Ishikawa (cell line): ENCODE results near the gene DOK6.

Experiments used
- CEBPB ChIP-seq: IDR thresholded peaks from 2 replicates; pipeline ENCODE4 v1.6.1; 2012
- CREB1 ChIP-seq: IDR thresholded peaks from 2 replicates; pipeline ENCODE4 v1.6.1; 2012; ENCODE audit warnings: low read depth
- EGR1 ChIP-seq: IDR thresholded peaks from 2 replicates; pipeline ENCODE4 v1.6.1; 2012
- EP300 ChIP-seq: IDR thresholded peaks from 2 replicates; pipeline ENCODE4 v1.6.1; 2012; ENCODE audit warnings: borderline replicate concordance
- FOXM1 ChIP-seq: IDR thresholded peaks from 2 replicates; pipeline ENCODE4 v1.6.1; 2012; ENCODE audit warnings: low read depth, borderline replicate concordance
- NFIC ChIP-seq: IDR thresholded peaks from 2 replicates; pipeline ENCODE4 v1.6.1; 2012
- RAD21 ChIP-seq: IDR thresholded peaks from 2 replicates; pipeline ENCODE4 v1.6.1; 2012; ENCODE audit warnings: low read depth
- TAF1 ChIP-seq: IDR thresholded peaks from 2 replicates; pipeline ENCODE4 v1.6.1; 2012; ENCODE audit warnings: low read depth, mild to moderate bottlenecking
- TCF12 ChIP-seq: IDR thresholded peaks from 2 replicates; pipeline ENCODE4 v1.6.1; 2012; ENCODE audit warnings: low read depth
- TEAD4 ChIP-seq: IDR thresholded peaks from 2 replicates; pipeline ENCODE4 v1.6.1; 2012
- YY1 ChIP-seq: IDR thresholded peaks from 2 replicates; pipeline ENCODE4 v1.6.1; 2012; ENCODE audit warnings: low read depth
- ZBTB7A ChIP-seq: IDR thresholded peaks from 2 replicates; pipeline ENCODE4 v1.6.1; 2012; ENCODE audit warnings: low read depth
- TF ChIP-seq, protein P1 (sequence below): IDR thresholded peaks from 2 replicates; pipeline ENCODE4 v1.6.1; 2012
- TF ChIP-seq, protein P2 (sequence below): IDR thresholded peaks from 2 replicates; pipeline ENCODE4 v1.6.1; 2012
- TF ChIP-seq, protein P3 (sequence below): IDR thresholded peaks from 2 replicates; pipeline ENCODE4 v1.6.1; 2012; ENCODE audit warnings: low read depth, mild to moderate bottlenecking

DOK6 gene

DNA sequence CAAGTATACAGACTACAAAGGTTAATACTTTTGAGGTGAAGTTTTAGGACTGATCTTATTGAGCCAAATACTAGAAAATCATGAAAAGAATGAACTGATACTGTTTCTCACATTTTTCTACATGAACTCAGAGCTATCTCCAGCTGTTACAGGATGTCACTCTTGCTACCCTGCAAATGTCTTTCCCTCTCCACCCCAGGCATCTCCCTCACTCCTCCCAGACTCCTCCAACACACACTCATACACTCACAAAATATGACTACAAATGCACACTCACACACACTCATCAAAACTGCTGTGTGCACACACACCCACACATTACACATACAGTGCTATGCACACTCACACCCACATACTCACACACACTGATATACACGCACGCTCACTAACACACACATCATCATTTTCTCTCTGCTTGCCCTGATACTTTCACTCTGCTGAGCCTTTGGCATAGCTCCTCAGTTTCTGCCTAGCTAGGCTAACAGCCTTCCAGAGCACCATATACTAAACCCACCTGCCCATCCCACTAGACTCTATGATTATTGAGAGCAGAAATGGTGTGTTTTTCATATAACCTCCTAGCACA lies 273.7 kb downstream of the DOK6 start:
- TF ChIP-seq RAD21 (no peak), TEAD4 (no peak), CEBPB (no peak), NFIC (no peak), CREB1 (no peak), EP300 (no peak), TCF12 (no peak), FOXM1 (no peak), EGR1 (no peak)
- TF ChIP-seq, protein P1, sequence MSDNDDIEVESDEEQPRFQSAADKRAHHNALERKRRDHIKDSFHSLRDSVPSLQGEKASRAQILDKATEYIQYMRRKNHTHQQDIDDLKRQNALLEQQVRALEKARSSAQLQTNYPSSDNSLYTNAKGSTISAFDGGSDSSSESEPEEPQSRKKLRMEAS = no peak
- TF ChIP-seq, protein P2, sequence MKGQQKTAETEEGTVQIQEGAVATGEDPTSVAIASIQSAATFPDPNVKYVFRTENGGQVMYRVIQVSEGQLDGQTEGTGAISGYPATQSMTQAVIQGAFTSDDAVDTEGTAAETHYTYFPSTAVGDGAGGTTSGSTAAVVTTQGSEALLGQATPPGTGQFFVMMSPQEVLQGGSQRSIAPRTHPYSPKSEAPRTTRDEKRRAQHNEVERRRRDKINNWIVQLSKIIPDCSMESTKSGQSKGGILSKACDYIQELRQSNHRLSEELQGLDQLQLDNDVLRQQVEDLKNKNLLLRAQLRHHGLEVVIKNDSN = no peak
- TF ChIP-seq, protein P3, sequence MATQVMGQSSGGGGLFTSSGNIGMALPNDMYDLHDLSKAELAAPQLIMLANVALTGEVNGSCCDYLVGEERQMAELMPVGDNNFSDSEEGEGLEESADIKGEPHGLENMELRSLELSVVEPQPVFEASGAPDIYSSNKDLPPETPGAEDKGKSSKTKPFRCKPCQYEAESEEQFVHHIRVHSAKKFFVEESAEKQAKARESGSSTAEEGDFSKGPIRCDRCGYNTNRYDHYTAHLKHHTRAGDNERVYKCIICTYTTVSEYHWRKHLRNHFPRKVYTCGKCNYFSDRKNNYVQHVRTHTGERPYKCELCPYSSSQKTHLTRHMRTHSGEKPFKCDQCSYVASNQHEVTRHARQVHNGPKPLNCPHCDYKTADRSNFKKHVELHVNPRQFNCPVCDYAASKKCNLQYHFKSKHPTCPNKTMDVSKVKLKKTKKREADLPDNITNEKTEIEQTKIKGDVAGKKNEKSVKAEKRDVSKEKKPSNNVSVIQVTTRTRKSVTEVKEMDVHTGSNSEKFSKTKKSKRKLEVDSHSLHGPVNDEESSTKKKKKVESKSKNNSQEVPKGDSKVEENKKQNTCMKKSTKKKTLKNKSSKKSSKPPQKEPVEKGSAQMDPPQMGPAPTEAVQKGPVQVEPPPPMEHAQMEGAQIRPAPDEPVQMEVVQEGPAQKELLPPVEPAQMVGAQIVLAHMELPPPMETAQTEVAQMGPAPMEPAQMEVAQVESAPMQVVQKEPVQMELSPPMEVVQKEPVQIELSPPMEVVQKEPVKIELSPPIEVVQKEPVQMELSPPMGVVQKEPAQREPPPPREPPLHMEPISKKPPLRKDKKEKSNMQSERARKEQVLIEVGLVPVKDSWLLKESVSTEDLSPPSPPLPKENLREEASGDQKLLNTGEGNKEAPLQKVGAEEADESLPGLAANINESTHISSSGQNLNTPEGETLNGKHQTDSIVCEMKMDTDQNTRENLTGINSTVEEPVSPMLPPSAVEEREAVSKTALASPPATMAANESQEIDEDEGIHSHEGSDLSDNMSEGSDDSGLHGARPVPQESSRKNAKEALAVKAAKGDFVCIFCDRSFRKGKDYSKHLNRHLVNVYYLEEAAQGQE = no peak

DNA sequence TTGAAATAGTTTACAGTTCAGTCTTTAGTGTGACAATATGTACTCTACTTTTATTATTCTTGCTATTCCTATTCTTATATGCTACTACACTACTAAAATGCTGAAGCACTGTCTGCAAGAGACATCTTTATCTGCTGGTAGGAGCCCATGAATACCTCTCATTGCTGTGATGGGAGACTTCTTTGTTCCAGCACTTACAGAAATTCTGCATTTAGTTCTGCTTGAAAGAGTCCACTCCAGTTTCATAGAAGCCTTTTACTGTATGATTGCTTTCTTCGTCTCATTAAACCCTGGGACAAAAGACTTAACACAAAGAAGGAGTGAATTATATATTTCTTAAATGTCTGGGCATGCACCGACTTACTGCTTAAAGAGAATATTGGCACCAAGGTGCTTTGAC lies 274.3 kb downstream of the DOK6 start:
- TF ChIP-seq TCF12 (no peak), TEAD4 (no peak), NFIC (no peak), EP300 (no peak), CEBPB (no peak), RAD21 (no peak), TAF1 (no peak), FOXM1 (no peak), YY1 (no peak), CREB1 (no peak), EGR1 (no peak), ZBTB7A (no peak)
- TF ChIP-seq, protein P1 = no peak
- TF ChIP-seq, protein P2 = no peak
- TF ChIP-seq, protein P3 = no peak

DNA sequence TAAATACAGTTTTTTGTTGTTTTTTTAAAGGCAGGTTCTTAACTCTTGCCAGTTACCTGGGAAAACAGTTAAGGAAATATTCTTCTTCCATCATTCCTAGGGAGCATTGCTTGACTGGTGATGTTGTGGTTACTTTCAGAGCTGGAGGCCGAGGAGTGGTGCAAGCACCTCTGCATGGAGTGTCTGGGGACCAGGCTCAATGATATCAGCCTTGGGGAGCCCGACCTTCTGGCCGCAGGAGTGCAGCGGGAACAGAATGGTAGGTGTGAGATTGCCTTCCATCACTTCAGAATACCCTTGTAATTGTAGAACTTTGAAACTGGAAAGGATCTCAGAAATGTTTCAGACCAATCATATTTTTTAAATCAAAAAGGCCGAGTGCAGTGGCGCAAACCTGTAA lies 276.9 kb downstream of the DOK6 start:
- TF ChIP-seq ZBTB7A (no peak), NFIC (no peak)
- TF ChIP-seq, protein P2 = no peak

DNA sequence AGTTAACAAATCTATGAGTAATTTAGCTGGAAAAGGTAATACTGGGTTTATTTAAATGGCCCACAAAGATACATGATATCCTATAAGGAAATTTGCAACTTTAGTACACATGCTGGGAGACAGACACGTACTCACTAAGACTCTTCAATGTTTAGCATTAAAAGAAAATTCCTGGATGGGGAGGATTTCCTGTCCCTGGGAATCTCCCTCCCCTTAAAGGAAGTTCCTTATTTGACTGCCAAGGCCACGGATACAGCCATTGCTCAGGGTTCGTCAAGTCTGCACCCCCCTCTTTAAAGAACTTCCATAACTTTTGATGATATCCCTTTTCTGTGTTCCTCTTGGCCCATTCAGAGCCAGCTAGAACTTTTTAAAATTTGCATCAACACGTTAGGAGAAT lies 279.4 kb downstream of the DOK6 start:
- TF ChIP-seq YY1 (no peak), EP300 (no peak), EGR1 (no peak), CREB1 (no peak), TCF12 (no peak), TEAD4 (no peak), TAF1 (no peak), RAD21 (no peak), FOXM1 (no peak), ZBTB7A (no peak), NFIC (no peak)
- TF ChIP-seq, protein P1 = no peak
- TF ChIP-seq, protein P3 = no peak
- TF ChIP-seq, protein P2 = no peak
